Gastrocnemius medialis (tissue), 4 donors: ENCODE data around the gene ADD2. TPM values are rescaled to one million over a fixed set of nuclear protein-coding genes. Genes with fewer than 3 reads are reported as not detected.

Experiments used
- ATAC-seq, 2 donors: fragments of 150-250 bp; one replicate each; pipeline ENCODE4 v1.9.1; 2016
- DNase-seq, 2 donors: peaks; one replicate each; pipeline ENCODE4 v3.0.0-alpha.2; 2019
- H3K27ac ChIP-seq, 4 donors: fragments of 200-600 bp; sonication (generic); 1 replicate in 1 of 4; 2 replicates in 3 of 4; pipeline ENCODE4 v1.5.1; 2016 to 2018; ENCODE audit warnings: mild to moderate bottlenecking in 2 of 4, moderate library complexity in 1 of 4
- H3K27me3 ChIP-seq, 3 donors: fragments of 200-600 bp; sonication (generic) in 2 of 3; 1 replicate in 1 of 3; 2 replicates in 2 of 3; pipeline versions ENCODE4 v1.5.1 to v1.6.0; 2016 to 2019; ENCODE audit warnings: mild to moderate bottlenecking in 1 of 3, moderate library complexity in 1 of 3
- H3K36me3 ChIP-seq, 2 donors: fragments of 200-600 bp; sonication (generic) in 1 of 2; one replicate each; pipeline ENCODE4 v1.5.1; 2017 to 2018
- H3K4me1 ChIP-seq, 2 donors: fragments of 200-600 bp; sonication (generic) in 1 of 2; one replicate each; pipeline ENCODE4 v1.5.1; 2016 to 2017; ENCODE audit warnings: mild to moderate bottlenecking in 2 of 2
- H3K4me3 ChIP-seq, 4 donors: fragments of 200-600 bp; sonication (generic) in 3 of 4; 1 replicate in 1 of 4; 2 replicates in 3 of 4; pipeline ENCODE4 v1.5.1; 2016 to 2019; ENCODE audit warnings: mild to moderate bottlenecking in 2 of 4
- H3K9me3 ChIP-seq, 3 donors: fragments of 200-600 bp; sonication (generic) in 2 of 3; 1 replicate in 1 of 3; 2 replicates in 2 of 3; pipeline ENCODE4 v1.5.1; 2016 to 2019
- CTCF ChIP-seq, 5 experiments: fragments of 450-650 bp in 3 of 5; fragments of 200-600 bp in 2 of 5; sonication (generic) in 2 of 5; IDR thresholded peaks in 4 of 5; conservative IDR thresholded peaks in 1 of 5; 1 replicate in 4 of 5; 2 replicates in 1 of 5; pipeline ENCODE4 v1.5.1; 2016 to 2019; ENCODE audit warnings: antibody characterized with exemption in 5 of 5, mild to moderate bottlenecking in 3 of 5, moderate library complexity in 3 of 5
- POLR2A ChIP-seq, 2 donors: fragments of 450-650 bp; IDR thresholded peaks; one replicate each; pipeline ENCODE4 v1.6.1; 2017; ENCODE audit warnings: antibody characterized with exemption in 2 of 2, mild to moderate bottlenecking in 2 of 2, moderate library complexity in 2 of 2
- in situ Hi-C, 4 donors: fragments of 200-750 bp; cut with MboI; loops; one replicate each; pipeline versions ENCODE4 v1.15.0 to v1.8.0; 2017; ENCODE audit warnings: low sequenced_read_pairs in 4 of 4
- intact Hi-C: fragments of 100-400 bp; cut with DNase I; formaldehyde crosslinking; loops from one replicate; pipeline ENCODE4 v1.15.1; 2023; ENCODE audit warnings: low total_unique reads
- total RNA-seq, 4 donors: library from RNA; depleted of rRNA; stranded (reverse); fragments of >200 nt; gene quantifications; one replicate each; pipeline versions ENCODE4 v1.1.0 to v1.2.3, GENCODE V29; 2016

The ADD2 gene
- total RNA-seq, 4 donors from 2014 or later = 0.20 to 0.75 (median 0.48) TPM

GRCh38 chr2:70772486-70773155 lies 4.6 kb upstream of the ADD2 start:
- no peak overlapping the region for H3K4me3 ChIP-seq
- ATAC-seq (no peak), DNase-seq (no peak)
- H3K27ac ChIP-seq = no peak overlapping the region
- peaks cover 16 to 28% (median 17%) of the 10 kb centered on the region in 3 donors for H3K27me3 ChIP-seq
- in situ Hi-C loops = no loop called here
- H3K9me3 ChIP-seq = no peaks in the 10 kb centered on the region
- H3K36me3 ChIP-seq = no peaks in the 10 kb centered on the region
- H3K4me1 ChIP-seq = peaks cover 0 to 3% of the 10 kb centered on the region in 2 donors
- intact Hi-C loops = no loop called here
- TF ChIP-seq POLR2A (IDR thresholded peaks at IDR 0.05) (no peak), CTCF (IDR thresholded peaks at IDR 0.05 in 4 of 5, conservative IDR thresholded peaks at IDR 0.05 in 1 of 5) (no peak)

GRCh38 chr2:70771446-70771845 lies 3.4 kb upstream of the ADD2 start:
- Histone ChIP-seq H3K36me3 (no peaks in the 10 kb centered on the region), H3K9me3 (no peaks in the 10 kb centered on the region), H3K27ac (no peak overlapping the region), H3K4me1 (peaks cover 7% of the 10 kb centered on the region in 2 donors), H3K27me3 (peaks cover 25 to 39% (median 29%) of the 10 kb centered on the region in 3 donors), H3K4me3 (no peak overlapping the region)
- in situ Hi-C loops = no loop called here
- TF ChIP-seq POLR2A (IDR thresholded peaks at IDR 0.05) (no peak), CTCF (IDR thresholded peaks at IDR 0.05 in 4 of 5, conservative IDR thresholded peaks at IDR 0.05 in 1 of 5) (no peak)
- intact Hi-C loops = no loop called here
- ATAC-seq = no peak
- DNase-seq = no peak

GRCh38 chr2:70769450-70769849 lies 1.4 kb upstream of the ADD2 start:
- peaks cover 34 to 54% (median 40%) of the 10 kb centered on the region in 3 donors for H3K27me3 ChIP-seq
- no peak for ATAC-seq
- TF ChIP-seq CTCF (IDR thresholded peaks at IDR 0.05 in 4 of 5, conservative IDR thresholded peaks at IDR 0.05 in 1 of 5) (no peak), POLR2A (IDR thresholded peaks at IDR 0.05) (no peak)

GRCh38 chr2:70768590-70769085 lies 638 bp upstream of the ADD2 start:
- no peak for TF ChIP-seq CTCF (IDR thresholded peaks at IDR 0.05 in 4 of 5, conservative IDR thresholded peaks at IDR 0.05 in 1 of 5)
- TF ChIP-seq POLR2A (IDR thresholded peaks at IDR 0.05) = no peak
- intact Hi-C loops (no loop called here), in situ Hi-C loops (no loop called here)
- H3K4me1 ChIP-seq = peaks cover 7 to 8% of the 10 kb centered on the region in 2 donors
- H3K4me3 ChIP-seq = no peak overlapping the region
- no peaks in the 10 kb centered on the region for H3K9me3 ChIP-seq
- H3K36me3 ChIP-seq = no peaks in the 10 kb centered on the region
- H3K27me3 ChIP-seq = peaks cover 35 to 57% (median 38%) of the 10 kb centered on the region in 3 donors
- no peak for ATAC-seq
- no peak for DNase-seq
- H3K27ac ChIP-seq = no peak overlapping the region

More at GRCh38 chr2:70769450-70769849, 1.4 kb upstream of the ADD2 start:
- no peak overlapping the region for H3K27ac ChIP-seq
- H3K4me3 ChIP-seq = no peak overlapping the region
- DNase-seq = no peak
- in situ Hi-C loops (no loop called here), intact Hi-C loops (no loop called here)
- H3K9me3 ChIP-seq = no peaks in the 10 kb centered on the region
- peaks cover 7 to 8% of the 10 kb centered on the region in 2 donors for H3K4me1 ChIP-seq
- no peaks in the 10 kb centered on the region for H3K36me3 ChIP-seq
